ENCODE results near the gene STX16.

DNA sequence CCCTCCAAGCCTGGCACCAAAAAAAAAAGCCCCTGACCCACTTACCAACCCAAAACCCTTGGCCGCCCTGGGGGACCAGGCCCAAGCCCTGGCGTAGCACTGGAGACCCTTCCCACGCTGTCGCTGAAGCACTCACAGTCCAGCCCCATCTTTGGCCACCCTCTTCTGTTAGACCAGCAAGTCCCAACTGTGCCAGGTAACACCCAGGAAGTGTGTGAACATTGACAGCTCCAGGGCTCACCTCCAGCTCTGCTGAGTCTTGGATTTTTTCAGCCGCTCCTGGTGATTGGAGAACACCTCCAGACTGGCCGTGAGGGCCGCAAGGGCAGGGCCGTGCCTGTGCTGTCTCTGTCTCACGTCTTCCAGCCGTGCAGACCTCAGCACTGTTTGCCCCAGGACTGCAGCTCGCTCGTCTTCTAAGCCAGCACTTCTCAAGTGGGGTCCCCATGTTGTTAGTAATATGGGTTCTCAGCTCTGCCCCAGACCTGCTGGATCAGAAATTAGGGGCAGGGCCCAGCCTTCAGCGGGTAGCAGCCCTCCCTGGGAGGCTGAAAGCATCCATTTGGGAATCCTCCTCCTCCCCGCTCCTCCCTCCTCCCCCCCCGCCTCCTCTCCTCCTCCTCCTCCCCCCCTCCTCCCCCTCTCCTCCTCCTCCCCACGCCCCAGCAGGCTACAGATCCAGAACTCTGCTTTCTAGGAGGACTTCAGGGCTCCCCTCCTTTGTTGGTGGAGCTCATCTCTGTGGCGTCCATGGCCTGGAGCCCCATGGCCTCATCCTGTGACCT, 59.6 kb downstream of the STX16 start:
- TF ChIP-seq, protein P1, sequence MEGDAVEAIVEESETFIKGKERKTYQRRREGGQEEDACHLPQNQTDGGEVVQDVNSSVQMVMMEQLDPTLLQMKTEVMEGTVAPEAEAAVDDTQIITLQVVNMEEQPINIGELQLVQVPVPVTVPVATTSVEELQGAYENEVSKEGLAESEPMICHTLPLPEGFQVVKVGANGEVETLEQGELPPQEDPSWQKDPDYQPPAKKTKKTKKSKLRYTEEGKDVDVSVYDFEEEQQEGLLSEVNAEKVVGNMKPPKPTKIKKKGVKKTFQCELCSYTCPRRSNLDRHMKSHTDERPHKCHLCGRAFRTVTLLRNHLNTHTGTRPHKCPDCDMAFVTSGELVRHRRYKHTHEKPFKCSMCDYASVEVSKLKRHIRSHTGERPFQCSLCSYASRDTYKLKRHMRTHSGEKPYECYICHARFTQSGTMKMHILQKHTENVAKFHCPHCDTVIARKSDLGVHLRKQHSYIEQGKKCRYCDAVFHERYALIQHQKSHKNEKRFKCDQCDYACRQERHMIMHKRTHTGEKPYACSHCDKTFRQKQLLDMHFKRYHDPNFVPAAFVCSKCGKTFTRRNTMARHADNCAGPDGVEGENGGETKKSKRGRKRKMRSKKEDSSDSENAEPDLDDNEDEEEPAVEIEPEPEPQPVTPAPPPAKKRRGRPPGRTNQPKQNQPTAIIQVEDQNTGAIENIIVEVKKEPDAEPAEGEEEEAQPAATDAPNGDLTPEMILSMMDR (conservative IDR thresholded peaks at IDR 0.05; ENCODE audit: low read depth, low read length), result no peak
- no peak for TF ChIP-seq EZH2 (IDR thresholded peaks at IDR 0.05; ENCODE audit: borderline replicate concordance, low read depth, low read length, poor library complexity, severe bottlenecking)
